Suprapubic skin (tissue), 3 donors: Measurements from ENCODE around the gene CRABP2.

Experiments
- CTCF ChIP-seq, 2 donors: fragments of 200-600 bp in 1 of 2; fragments of 450-650 bp in 1 of 2; sonication (generic) in 1 of 2; IDR thresholded peaks; one replicate each; pipeline ENCODE4 v1.5.1; 2016 to 2019; ENCODE audit warnings: antibody characterized with exemption in 2 of 2, mild to moderate bottlenecking in 1 of 2, moderate library complexity in 1 of 2
- POLR2A ChIP-seq, 2 donors: fragments of 450-650 bp; IDR thresholded peaks; one replicate each; pipeline ENCODE4 v1.6.1; 2017; ENCODE audit warnings: antibody characterized with exemption in 2 of 2, mild to moderate bottlenecking in 2 of 2, moderate library complexity in 2 of 2

- no peak for TF ChIP-seq CTCF (IDR thresholded peaks at IDR 0.05)
- TF ChIP-seq POLR2A (IDR thresholded peaks at IDR 0.05): no peak
These were observed 12.2 kb downstream of the CRABP2 start for GRCh38 chr1:156692925-156693847.
